ENCODE results near the gene MAPK7.

MAPK7 gene

GRCh38 chr17:19387921-19388521 is 9.7 kb downstream of the MAPK7 start:
- Mint-ChIP-seq H3K36me3 (peaks cover 20% of the 10 kb centered on the region), H3K27me3 (peaks cover 17% of the 10 kb centered on the region), H3K4me1 (peaks cover 6% of the 10 kb centered on the region), H3K9me3 (no peaks in the 10 kb centered on the region), H3K4me3 (no peak overlapping the region), H3K27ac (no peak overlapping the region)
- ATAC-seq, result no peak

GRCh38 chr17:19388791-19389785 is 10.8 kb downstream of the MAPK7 start:
- Mint-ChIP-seq H3K4me3 (no peak overlapping the region), H3K9me3 (no peaks in the 10 kb centered on the region), H3K27me3 (peaks cover 17% of the 10 kb centered on the region), H3K4me1 (peaks cover 6% of the 10 kb centered on the region), H3K36me3 (peaks cover 12% of the 10 kb centered on the region), H3K27ac (no peak overlapping the region)
- ATAC-seq, result no peak

GRCh38 chr17:19390951-19391350 is 12.7 kb downstream of the MAPK7 start:
- no peak overlapping the region for H3K27ac Mint-ChIP-seq
- no peak for ATAC-seq
- H3K27me3 Mint-ChIP-seq, result peaks cover 17% of the 10 kb centered on the region
- H3K4me3 Mint-ChIP-seq, result no peak overlapping the region
- H3K4me1 Mint-ChIP-seq, result no peaks in the 10 kb centered on the region
- no peaks in the 10 kb centered on the region for H3K36me3 Mint-ChIP-seq
- no peaks in the 10 kb centered on the region for H3K9me3 Mint-ChIP-seq

GRCh38 chr17:19391432-19391831 is 13.1 kb downstream of the MAPK7 start:
- Mint-ChIP-seq H3K4me1 (no peaks in the 10 kb centered on the region), H3K27ac (no peak overlapping the region), H3K36me3 (no peaks in the 10 kb centered on the region), H3K9me3 (no peaks in the 10 kb centered on the region), H3K27me3 (peaks cover 17% of the 10 kb centered on the region), H3K4me3 (no peak overlapping the region)
- no peak for ATAC-seq

GRCh38 chr17:19392303-19392702 is 14.0 kb downstream of the MAPK7 start:
- ATAC-seq, result no peak
- Mint-ChIP-seq H3K36me3 (no peaks in the 10 kb centered on the region), H3K4me3 (no peak overlapping the region), H3K4me1 (no peaks in the 10 kb centered on the region), H3K27me3 (peaks cover 20% of the 10 kb centered on the region), H3K27ac (no peak overlapping the region), H3K9me3 (no peaks in the 10 kb centered on the region)

GRCh38 chr17:19397556-19398041 is 19.3 kb downstream of the MAPK7 start:
- Mint-ChIP-seq H3K9me3 (no peaks in the 10 kb centered on the region), H3K4me3 (no peak overlapping the region), H3K27ac (no peak overlapping the region), H3K27me3 (peaks cover 23% of the 10 kb centered on the region), H3K36me3 (no peaks in the 10 kb centered on the region), H3K4me1 (no peaks in the 10 kb centered on the region)
- peak; percentile 54 for ATAC-seq

- no peak overlapping the region for H3K27ac Mint-ChIP-seq
- H3K4me3 Mint-ChIP-seq, result no peak overlapping the region
- H3K36me3 Mint-ChIP-seq, result no peaks in the 10 kb centered on the region
- peaks cover under 1% of the 10 kb centered on the region for H3K9me3 Mint-ChIP-seq
- no peaks in the 10 kb centered on the region for H3K4me1 Mint-ChIP-seq
- no peak for ATAC-seq
- H3K27me3 Mint-ChIP-seq, result peaks cover 26% of the 10 kb centered on the region
Observed at GRCh38 chr17:19398301-19399181, 20.2 kb downstream of the MAPK7 start.

- no peak for ATAC-seq
- H3K27me3 Mint-ChIP-seq, result peaks cover 26% of the 10 kb centered on the region
- H3K9me3 Mint-ChIP-seq, result peaks cover 3% of the 10 kb centered on the region
- no peaks in the 10 kb centered on the region for H3K4me1 Mint-ChIP-seq
- H3K36me3 Mint-ChIP-seq, result no peaks in the 10 kb centered on the region
- no peak overlapping the region for H3K4me3 Mint-ChIP-seq
- H3K27ac Mint-ChIP-seq, result no peak overlapping the region
Observed at GRCh38 chr17:19399750-19400450, 21.6 kb downstream of the MAPK7 start.

- H3K36me3 Mint-ChIP-seq, result no peaks in the 10 kb centered on the region
- H3K4me3 Mint-ChIP-seq, result no peak overlapping the region
- H3K27ac Mint-ChIP-seq, result no peak overlapping the region
- H3K27me3 Mint-ChIP-seq, result peaks cover 23% of the 10 kb centered on the region
- no peak for ATAC-seq
- no peaks in the 10 kb centered on the region for H3K4me1 Mint-ChIP-seq
- peaks cover 3% of the 10 kb centered on the region for H3K9me3 Mint-ChIP-seq
Observed at GRCh38 chr17:19401321-19402010, 23.2 kb downstream of the MAPK7 start.

GRCh38 chr17:19402171-19402570 is 23.9 kb downstream of the MAPK7 start:
- ATAC-seq, result no peak
- Mint-ChIP-seq H3K27ac (no peak overlapping the region), H3K4me3 (no peak overlapping the region), H3K27me3 (peaks cover 17% of the 10 kb centered on the region), H3K36me3 (no peaks in the 10 kb centered on the region), H3K9me3 (peaks cover 3% of the 10 kb centered on the region), H3K4me1 (no peaks in the 10 kb centered on the region)

- Mint-ChIP-seq H3K36me3 (no peaks in the 10 kb centered on the region), H3K9me3 (peaks cover 3% of the 10 kb centered on the region), H3K4me3 (no peak overlapping the region), H3K4me1 (no peaks in the 10 kb centered on the region), H3K27ac (no peak overlapping the region), H3K27me3 (peaks cover 17% of the 10 kb centered on the region)
- ATAC-seq, result no peak
Observed at GRCh38 chr17:19403021-19403420, 24.7 kb downstream of the MAPK7 start.

- Mint-ChIP-seq H3K4me3 (no peak overlapping the region), H3K27me3 (peaks cover 17% of the 10 kb centered on the region), H3K36me3 (no peaks in the 10 kb centered on the region), H3K27ac (no peak overlapping the region), H3K4me1 (no peaks in the 10 kb centered on the region), H3K9me3 (peaks cover 3% of the 10 kb centered on the region)
- no peak for ATAC-seq
Observed at GRCh38 chr17:19404264-19404663, 26.0 kb downstream of the MAPK7 start.

- H3K4me3 Mint-ChIP-seq, result no peak overlapping the region
- H3K27ac Mint-ChIP-seq, result no peak overlapping the region
- no peaks in the 10 kb centered on the region for H3K36me3 Mint-ChIP-seq
- no peak for ATAC-seq
- H3K27me3 Mint-ChIP-seq, result peaks cover 17% of the 10 kb centered on the region
- H3K4me1 Mint-ChIP-seq, result no peaks in the 10 kb centered on the region
- peaks cover 3% of the 10 kb centered on the region for H3K9me3 Mint-ChIP-seq
Observed at GRCh38 chr17:19405114-19405513, 26.8 kb downstream of the MAPK7 start.

Data from stimulated activated memory B cell treated with anti-CD40 and anti-IgM and Interleukin-4, amounts not matched to agents 10 μg/mL and 1 μg/mL and 100 μg/mL, for 72 hours (primary cell).